Suppressor macrophage treated with lipopolysaccharide for 4 hours (primary cell): ENCODE results near the gene ZACN.

Source experiments
- DNase-seq: peaks from one replicate; pipeline ENCODE4 v3.0.0-alpha.2; 2020

Gene ZACN

DNA sequence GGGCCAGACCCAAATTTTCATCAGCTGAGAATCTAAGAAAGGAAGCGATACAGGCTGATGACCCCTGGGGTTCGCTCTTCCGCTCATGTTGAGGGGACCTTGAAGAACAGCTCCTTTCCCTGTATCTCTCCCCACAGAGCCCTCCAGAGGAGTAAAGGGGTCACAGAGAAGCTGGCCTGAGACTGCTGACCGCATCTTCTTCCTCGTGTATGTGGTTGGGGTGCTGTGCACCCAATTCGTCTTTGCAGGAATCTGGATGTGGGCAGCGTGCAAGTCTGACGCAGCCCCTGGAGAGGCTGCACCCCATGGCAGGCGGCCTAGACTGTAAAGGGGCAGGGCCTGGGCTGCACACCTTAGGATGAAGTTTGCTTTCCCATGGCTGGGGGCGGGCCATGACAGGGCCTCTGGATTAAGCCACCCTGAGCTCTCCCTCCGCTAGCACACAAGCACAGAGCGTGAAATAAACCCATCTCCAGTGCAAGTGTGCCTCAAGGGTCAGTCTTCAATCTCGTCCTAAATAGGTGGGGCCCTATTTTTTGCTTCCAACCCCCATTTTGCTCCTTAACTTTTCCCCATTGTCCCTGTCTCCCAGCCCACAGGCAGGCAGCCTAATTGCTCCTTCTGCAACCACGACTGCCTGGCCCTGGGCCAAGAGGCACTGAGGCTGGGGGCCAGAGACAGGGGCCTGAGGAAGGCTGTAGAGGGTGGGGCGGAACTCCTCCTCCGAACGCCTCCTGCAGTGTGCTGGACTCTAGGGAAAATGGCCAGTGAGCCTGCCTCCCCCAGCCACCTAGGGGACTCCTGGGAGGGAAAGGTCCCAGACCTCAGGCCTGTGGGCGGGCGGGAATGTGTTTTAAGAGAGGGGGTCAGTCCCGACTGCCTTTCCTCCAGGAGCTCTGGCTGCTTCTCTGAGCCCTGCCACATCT, 3.6 kb downstream of the ZACN start:
- no peak for DNase-seq

DNA sequence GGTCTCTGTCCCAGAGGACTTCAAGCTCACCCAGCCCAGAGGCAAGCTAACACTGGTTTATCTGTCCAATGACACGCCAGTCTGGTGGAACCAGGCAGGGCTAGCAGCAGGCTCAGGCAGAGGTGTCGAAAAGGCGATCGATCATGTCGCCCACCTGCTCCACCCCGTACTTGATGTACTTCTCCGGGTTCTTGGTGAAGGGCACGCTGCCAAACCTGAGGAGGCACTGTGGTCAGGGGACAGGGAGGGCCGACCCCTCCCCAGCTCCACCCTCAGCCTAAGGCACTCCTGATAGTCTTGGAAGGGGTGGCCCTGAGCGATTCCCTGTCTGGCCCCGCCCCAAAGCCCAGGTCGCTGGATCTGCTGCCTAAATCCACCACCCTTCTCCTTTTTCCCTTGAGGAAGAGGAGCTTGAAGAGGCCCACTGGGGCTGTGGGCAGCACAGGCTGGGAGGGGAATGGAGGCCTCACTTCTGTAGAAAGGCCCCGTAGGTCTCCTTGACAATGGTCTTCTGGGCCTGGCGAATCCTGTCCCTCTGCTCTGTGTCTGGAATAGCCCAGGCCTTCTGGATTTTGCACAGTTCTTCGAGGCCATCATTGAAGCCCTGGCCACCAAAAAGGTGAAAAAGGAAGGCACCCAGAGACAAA, 4.7 kb downstream of the ZACN start:
- DNase-seq: no peak

DNA sequence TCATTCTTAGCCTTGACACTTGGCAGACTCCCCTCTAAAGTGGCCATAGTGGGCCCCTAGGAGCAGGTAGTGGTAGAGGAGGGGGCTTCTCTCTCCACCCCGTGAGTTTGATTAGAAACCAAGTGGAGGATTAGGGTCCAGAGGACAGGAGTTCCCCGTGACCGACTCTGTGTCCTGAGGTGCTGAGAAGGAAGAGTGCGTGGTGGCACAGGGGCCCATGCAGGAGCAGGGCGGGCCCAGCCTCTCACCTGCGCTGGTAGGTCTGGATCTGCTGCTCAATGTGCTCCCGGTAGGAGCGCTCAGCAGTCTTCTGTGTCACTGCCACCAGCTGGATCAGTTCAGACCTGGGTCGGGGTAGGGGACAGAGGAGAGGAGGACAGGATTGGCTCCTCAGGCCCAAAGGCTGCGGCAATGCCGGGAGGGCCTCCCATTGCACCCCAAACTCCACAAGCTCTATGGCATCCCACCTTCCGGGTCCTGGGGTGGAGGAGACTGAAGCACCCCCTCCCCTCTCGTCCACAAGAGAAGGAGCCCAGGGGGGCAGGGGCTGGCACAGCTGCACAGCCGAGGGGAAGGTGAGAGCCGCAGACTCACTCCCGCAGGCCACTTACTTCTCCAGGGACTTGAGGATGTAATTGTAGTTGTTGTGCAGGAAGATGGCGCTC, 6.2 kb downstream of the ZACN start:
- DNase-seq: no peak

DNA sequence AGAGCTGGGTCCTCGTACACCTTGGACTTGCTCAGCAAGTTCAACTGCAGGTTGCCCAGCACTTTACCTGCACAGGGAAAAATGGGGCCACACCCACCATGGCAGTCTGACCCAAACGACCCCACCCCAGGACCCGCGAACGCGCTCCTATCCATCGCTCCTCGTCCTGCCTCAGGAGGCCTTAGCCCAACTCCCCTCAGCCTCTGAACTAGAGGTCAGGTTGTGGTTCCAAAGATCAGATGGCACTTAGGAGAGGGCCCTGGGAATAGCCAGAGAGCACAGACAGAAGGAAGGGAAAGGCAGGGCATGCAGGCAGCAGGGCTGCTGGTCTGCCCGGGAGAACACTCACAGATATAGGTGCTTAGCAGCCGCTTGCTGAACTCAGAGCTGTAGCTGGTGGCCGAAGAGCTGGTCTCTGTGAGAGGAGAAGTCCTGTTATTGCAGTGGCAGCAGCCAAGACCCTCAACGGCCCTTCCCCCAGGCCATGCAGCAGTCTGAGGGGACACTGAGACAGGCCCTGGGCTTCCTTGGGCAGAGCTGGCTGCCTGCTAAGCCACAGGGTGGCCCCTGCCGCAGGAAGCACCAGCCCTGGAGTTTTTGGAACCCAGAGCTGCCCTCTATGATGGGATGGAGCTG, 6.9 kb downstream of the ZACN start:
- DNase-seq: no peak

DNA sequence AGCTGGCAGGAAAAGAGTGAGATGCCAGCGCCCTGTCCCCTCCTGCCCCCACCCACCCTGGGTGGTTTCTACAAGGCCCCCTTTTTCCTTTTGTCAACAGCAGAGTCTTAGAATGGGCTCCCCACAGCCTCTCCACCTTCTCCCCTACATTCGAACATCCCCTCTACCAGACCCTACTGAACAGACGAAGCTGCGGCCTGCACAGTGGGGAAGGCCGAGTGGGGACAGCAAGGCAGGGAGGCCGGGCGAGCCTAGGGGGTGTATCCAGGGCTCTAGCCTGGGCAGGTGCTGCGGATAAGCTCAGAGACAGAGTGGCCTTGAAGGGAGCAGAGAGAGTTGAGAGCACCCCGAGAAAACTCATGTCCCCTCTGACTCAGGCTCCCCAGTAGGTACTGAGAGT, 7.4 kb downstream of the ZACN start:
- no peak for DNase-seq

DNA sequence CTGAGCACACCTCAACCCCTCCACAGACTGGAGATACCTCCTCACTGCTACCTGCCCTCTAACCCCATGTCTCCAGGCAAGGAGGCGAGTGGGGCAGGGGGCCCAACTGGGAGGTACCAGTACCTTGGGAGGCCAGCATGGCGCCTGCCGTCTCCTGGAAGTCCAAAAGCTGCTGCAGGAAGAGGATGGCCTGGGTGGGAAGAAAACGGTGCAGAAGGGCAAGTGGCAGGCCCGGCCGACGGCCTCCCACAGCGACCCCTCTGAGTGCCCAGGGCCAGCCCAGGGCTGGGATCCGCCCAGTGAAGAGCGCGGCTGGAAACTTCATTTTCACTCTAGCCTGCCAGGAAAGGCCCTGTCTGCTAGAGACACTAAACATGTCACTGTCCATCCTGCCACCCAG, 8.5 kb downstream of the ZACN start:
- no peak for DNase-seq

- no peak for DNase-seq
Observed at GRCh38 chr17:76088041-76088867, 9.3 kb downstream of the ZACN start.

GRCh38 chr17:76088868-76089576, 10.0 kb downstream of the ZACN start:
- DNase-seq: no peak

DNA sequence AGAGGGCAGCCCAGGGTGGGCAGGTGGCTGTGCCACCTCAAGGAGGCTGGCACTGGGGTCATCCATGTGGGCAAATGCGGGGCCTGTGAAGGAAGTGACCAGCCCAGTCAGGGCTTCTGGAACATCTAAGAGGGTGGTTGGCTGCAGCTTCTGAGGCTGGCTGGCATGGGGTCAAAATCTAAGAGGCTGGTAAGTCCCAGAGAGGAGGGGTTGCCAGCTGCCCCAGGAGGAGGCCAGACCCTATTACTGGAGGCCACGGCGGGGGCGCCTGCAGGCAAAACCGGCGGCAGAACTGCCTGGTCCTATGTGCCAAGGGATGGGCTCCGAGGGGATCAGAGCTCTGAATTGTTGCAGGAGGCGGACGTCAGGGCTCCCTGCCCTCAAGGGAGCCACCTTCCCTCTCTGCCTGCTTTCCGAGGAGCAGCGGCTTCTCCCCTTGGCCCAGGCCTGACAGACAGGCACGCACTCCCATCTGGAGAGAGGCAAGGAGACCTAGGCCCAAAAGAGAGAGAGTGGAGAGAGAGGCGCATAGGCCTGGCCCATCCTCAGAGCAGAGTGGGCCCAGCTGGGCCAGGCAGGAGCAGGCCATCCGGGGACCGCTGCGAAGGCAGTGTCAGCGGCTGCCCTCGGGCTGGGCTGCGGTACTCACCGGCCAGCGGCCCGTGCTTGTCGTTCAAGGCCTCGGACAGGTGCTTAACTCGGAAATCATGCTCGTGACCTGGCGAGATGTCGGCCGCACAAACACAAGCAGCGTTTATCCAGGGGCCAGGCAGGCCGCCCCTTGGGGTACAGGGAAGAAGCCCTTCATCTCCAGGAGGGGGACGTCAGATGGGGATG, 10.9 kb downstream of the ZACN start:
- no peak for DNase-seq

GRCh38 chr17:76090517-76091129, 11.6 kb downstream of the ZACN start:
- DNase-seq: no peak

DNA sequence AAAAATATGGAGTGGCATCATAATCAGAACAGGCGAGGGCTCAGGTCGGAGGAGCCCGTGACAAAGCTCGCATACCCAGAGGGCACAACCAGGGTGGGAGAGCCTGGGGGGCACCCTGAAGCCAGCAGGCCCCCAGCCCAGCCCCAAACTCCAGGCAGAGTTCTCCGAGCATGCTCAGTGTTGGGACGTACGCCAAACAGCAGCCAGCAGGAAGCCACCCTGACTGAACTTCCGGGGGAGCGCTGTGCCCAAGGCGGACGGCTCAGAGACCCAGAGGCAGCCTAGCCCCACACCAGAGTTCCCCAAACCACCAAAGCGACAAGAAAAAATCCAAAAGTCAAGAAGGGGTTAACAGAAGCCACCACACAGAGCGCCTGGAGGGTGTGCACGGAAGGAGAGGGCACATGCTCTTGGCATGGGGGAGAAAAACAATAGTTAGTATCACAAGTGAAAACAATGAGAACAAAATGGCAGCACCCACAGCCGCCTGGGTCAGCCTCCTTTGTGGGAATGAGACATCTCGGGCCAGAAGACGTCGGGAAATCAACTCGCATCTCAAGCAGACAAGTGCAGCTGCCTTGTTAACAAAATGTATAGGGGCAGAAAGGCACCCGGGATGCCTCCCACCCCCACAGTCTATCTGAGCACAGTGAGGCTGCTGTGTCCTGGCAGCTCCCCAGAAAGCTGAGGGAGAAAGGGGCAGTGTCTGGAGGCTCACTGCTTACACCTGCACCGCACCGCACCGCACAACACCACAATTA, 12.7 kb downstream of the ZACN start:
- DNase-seq: no peak

- DNase-seq: no peak
Observed at GRCh38 chr17:76092526-76093413, 13.8 kb downstream of the ZACN start.

DNA sequence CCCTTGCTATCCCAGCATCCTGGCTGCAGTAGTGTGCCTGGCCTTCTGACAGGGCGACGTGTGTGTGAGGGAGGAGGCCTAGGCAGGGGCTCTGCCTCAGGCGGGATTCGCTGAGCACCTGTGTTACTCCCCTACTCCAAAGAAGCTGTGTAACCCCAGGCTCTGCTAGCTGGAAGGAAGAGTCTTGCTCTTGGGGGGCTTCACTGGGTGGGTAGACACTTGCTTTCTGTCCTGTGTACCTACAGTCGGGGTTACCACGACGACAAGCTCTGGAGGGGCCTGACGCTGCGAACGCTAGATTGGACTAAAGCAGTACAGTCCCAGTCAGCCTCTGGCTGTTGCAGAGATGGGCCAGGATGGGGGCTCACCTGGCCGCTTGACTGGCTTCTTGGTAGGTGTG, 15.1 kb downstream of the ZACN start:
- DNase-seq: no peak

- no peak for DNase-seq
Observed at GRCh38 chr17:76095943-76096342, 17.0 kb downstream of the ZACN start.

GRCh38 chr17:76097716-76098295, 18.8 kb downstream of the ZACN start:
- no peak for DNase-seq

GRCh38 chr17:76102944-76103273, 23.9 kb downstream of the ZACN start:
- DNase-seq: no peak

- DNase-seq: peak; percentile 98
Observed at GRCh38 chr17:76103274-76104139, 24.5 kb downstream of the ZACN start, which contains the start of gene EXOC7. EXOC7 (minus strand) TSS chr17:76103787; CDS start chr17:76103692, 95 bp downstream.
